PFSK-1 (cell line): ENCODE data around the gene ARL14EP.

Experiments used
- POLR2AphosphoS5 ChIP-seq: IDR thresholded peaks from 2 replicates; pipeline ENCODE4 v1.6.1; 2012; ENCODE audit warnings: low read depth, mild to moderate bottlenecking, control low read depth, low read length, moderate library complexity
- TAF1 ChIP-seq: IDR thresholded peaks from 2 replicates; pipeline ENCODE4 v1.6.1; 2012; ENCODE audit warnings: low read length, control low read depth, borderline replicate concordance; ENCODE audit not compliant: insufficient read depth

GRCh38 chr11:30358536-30358935, 35.6 kb downstream of the ARL14EP start:
- TF ChIP-seq POLR2AphosphoS5 (no peak), TAF1 (no peak)
